Peyer's patch (tissue), 4 donors: ENCODE results near the gene RO60. TPM values are rescaled to one million over a fixed set of nuclear protein-coding genes. Genes with fewer than 3 reads are reported as not detected.

Experiments used
- DNase-seq, 3 donors: peaks; one replicate each; pipeline ENCODE4 v3.0.0-alpha.2; 2017 to 2019
- H3K27ac ChIP-seq, 4 donors: fragments of 200-600 bp; sonication (generic); one replicate each; pipeline ENCODE4 v1.5.1; 2016 to 2019
- H3K27me3 ChIP-seq, 2 donors: fragments of 200-600 bp; sonication (generic); one replicate each; pipeline ENCODE4 v1.5.1; 2019
- H3K36me3 ChIP-seq, 3 donors: fragments of 200-600 bp; sonication (generic); one replicate each; pipeline ENCODE4 v1.5.1; 2016 to 2019
- H3K4me1 ChIP-seq, 4 donors: fragments of 200-600 bp; sonication (generic); one replicate each; pipeline ENCODE4 v1.5.1; 2016 to 2019
- H3K4me3 ChIP-seq, 4 donors: fragments of 200-600 bp; sonication (generic); 1 replicate in 3 of 4; 2 replicates in 1 of 4; pipeline ENCODE4 v1.5.1; 2016 to 2019; ENCODE audit warnings: mild to moderate bottlenecking in 1 of 4
- H3K9me3 ChIP-seq, 4 donors: fragments of 200-600 bp; sonication (generic); one replicate each; pipeline ENCODE4 v1.5.1; 2016 to 2019; ENCODE audit warnings: mild to moderate bottlenecking in 1 of 4
- CTCF ChIP-seq, 6 experiments: fragments of 450-650 bp in 4 of 6; fragments of 200-600 bp in 2 of 6; sonication (generic) in 1 of 6; IDR thresholded peaks; one replicate each; pipeline ENCODE4 v1.5.1; 2017 to 2019; ENCODE audit warnings: antibody characterized with exemption in 6 of 6, mild to moderate bottlenecking in 3 of 6, moderate library complexity in 1 of 6
- POLR2A ChIP-seq, 2 donors: fragments of 450-650 bp; IDR thresholded peaks; one replicate each; pipeline ENCODE4 v1.5.1; 2017; ENCODE audit warnings: antibody characterized with exemption in 2 of 2, mild to moderate bottlenecking in 2 of 2, moderate library complexity in 2 of 2
- total RNA-seq, 4 donors: library from RNA; depleted of rRNA; stranded (reverse); fragments of >200 nt; gene quantifications; one replicate each; pipeline ENCODE4 v1.1.0, GENCODE V29; 2016

The RO60 gene
- total RNA-seq, 4 donors from 2014 or later, result 33.0 to 55.9 (median 47.0) TPM

DNA sequence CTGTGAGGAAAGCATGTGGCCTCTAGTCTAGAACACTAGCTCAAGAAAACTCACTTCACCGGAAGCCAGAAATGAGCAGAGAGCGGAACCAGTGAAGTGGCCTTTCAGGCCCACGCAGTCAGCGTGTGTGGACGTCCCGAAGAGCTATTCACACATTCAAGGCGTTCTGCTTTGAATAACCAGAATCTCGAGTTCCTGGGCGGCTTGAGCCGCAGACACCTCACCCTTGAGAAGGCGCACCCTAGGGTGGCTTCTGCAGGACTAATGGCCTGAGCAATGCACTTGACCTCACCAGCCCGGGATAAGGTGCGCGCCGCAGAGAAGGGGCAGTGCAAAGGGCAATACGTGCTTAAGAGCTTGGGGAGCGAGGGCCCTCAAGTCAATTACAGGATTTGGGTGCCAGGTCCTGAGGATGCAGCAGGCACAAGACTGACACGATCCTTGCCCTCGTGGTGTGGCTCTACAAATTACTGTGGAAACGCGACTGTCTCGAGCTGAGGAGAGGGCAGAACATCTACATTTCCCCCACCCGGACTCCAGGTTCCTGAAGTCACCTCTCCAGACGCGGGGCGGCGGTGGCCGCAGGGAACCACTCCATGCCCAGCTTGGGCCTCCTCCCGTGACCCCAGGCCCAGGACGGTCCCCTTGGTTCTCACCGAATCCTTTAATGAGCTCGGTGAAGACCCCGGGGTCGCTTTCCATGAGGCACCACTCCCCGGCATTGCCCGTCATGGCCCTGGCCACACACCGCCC is 707 bp upstream of the RO60 start:
- TF ChIP-seq POLR2A (IDR thresholded peaks at IDR 0.05), result peak in 1 of 2 donors; percentile 10
- no peak for TF ChIP-seq CTCF (IDR thresholded peaks at IDR 0.05)
- peak overlapping the region; percentile 68 to 88 (median 84) for H3K4me3 ChIP-seq
- H3K27me3 ChIP-seq, result no peaks in the 10 kb centered on the region
- DNase-seq, result peak; percentile 61 to 76 (median 75)
- no peaks in the 10 kb centered on the region for H3K36me3 ChIP-seq
- H3K4me1 ChIP-seq, result peaks cover 0 to 30% (median 7%) of the 10 kb centered on the region in 4 donors
- peak overlapping the region; percentile 87 to 98 (median 96) for H3K27ac ChIP-seq
- no peaks in the 10 kb centered on the region for H3K9me3 ChIP-seq

- H3K27me3 ChIP-seq, result no peaks in the 10 kb centered on the region
- peak overlapping the region; percentile 68 to 88 (median 84) for H3K4me3 ChIP-seq
- H3K4me1 ChIP-seq, result peaks cover 0 to 30% (median 7%) of the 10 kb centered on the region in 4 donors
- TF ChIP-seq POLR2A (IDR thresholded peaks at IDR 0.05) (no peak), CTCF (IDR thresholded peaks at IDR 0.05) (no peak)
- peak overlapping the region; percentile 87 to 98 (median 96) for H3K27ac ChIP-seq
- no peak for DNase-seq
- H3K9me3 ChIP-seq, result no peaks in the 10 kb centered on the region
- H3K36me3 ChIP-seq, result no peaks in the 10 kb centered on the region
Observed at GRCh38 chr1:193060115-193060403, 647 bp downstream of the RO60 start.

DNA sequence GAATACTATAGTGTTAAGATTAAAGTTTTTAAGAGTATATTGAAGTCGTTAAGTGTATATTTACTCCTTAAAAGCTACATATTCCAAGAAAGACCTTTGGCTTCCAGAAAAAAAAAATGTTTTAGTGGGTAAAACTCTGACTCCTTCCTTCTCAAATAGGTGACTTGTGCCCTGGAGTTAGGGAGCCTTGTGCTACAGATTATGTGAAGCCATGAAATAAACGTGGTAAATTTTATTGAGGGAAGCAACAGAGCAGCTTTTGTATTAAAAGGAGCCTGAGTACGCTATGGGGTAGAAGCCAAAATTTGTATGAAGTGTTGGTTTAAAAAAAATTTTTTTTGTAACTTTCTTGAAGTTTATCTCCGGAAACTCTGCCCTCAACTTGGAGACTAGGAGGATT is 994 bp downstream of the RO60 start:
- Histone ChIP-seq H3K27ac (peak overlapping the region; percentile 87 to 98 (median 96)), H3K4me3 (peak overlapping the region; percentile 68 to 88 (median 84)), H3K36me3 (no peaks in the 10 kb centered on the region), H3K9me3 (no peaks in the 10 kb centered on the region), H3K4me1 (peaks cover 0 to 30% (median 7%) of the 10 kb centered on the region in 4 donors), H3K27me3 (no peaks in the 10 kb centered on the region)
- no peak for DNase-seq
- TF ChIP-seq POLR2A (IDR thresholded peaks at IDR 0.05) (no peak), CTCF (IDR thresholded peaks at IDR 0.05) (no peak)

GRCh38 chr1:193060938-193061337 is 1.5 kb downstream of the RO60 start:
- TF ChIP-seq CTCF (IDR thresholded peaks at IDR 0.05) (no peak), POLR2A (IDR thresholded peaks at IDR 0.05) (no peak)

GRCh38 chr1:193062698-193063463 is 3.5 kb downstream of the RO60 start:
- Histone ChIP-seq H3K9me3 (no peaks in the 10 kb centered on the region), H3K4me1 (peaks cover 0 to 27% (median 7%) of the 10 kb centered on the region in 4 donors), H3K4me3 (no peak overlapping the region), H3K36me3 (no peaks in the 10 kb centered on the region), H3K27me3 (no peaks in the 10 kb centered on the region), H3K27ac (no peak overlapping the region)
- no peak for DNase-seq
- TF ChIP-seq CTCF (IDR thresholded peaks at IDR 0.05), result no peak

More at GRCh38 chr1:193060938-193061337, 1.5 kb downstream of the RO60 start:
- DNase-seq, result no peak
- peaks cover 0 to 30% (median 7%) of the 10 kb centered on the region in 4 donors for H3K4me1 ChIP-seq
- no peak overlapping the region for H3K27ac ChIP-seq
- no peaks in the 10 kb centered on the region for H3K27me3 ChIP-seq
- no peaks in the 10 kb centered on the region for H3K9me3 ChIP-seq
- H3K36me3 ChIP-seq, result no peaks in the 10 kb centered on the region
- peak overlapping the region in 2 of 4 donors; percentile 80 to 87 for H3K4me3 ChIP-seq
